CD14-positive monocyte (primary cell): ENCODE data around the gene ZNF688. TPM values are rescaled to one million over a fixed set of nuclear protein-coding genes. Genes with fewer than 3 reads are reported as not detected.
A peak's percentile ranks its signal among the peaks of the same experiment; 100 is the strongest.

Experiments
- DNase-seq, 3 donors: peaks; one replicate each; pipeline ENCODE4 v3.0.0-alpha.2; 2011 to 2022
- H2AFZ ChIP-seq: 2 replicates; pipeline ENCODE4 v1.6.0; 2012; ENCODE audit warnings: mild to moderate bottlenecking, low read depth, low read length, inconsistent platforms; ENCODE audit not compliant: insufficient read depth, poor library complexity, severe bottlenecking
- H3K27ac ChIP-seq, 2 donors: 1 replicate in 1 of 2; 2 replicates in 1 of 2; pipeline ENCODE4 v1.5.1; 2012 to 2013; ENCODE audit warnings: low read length in 2 of 2, control low read depth in 1 of 2, inconsistent platforms in 1 of 2, low read depth in 1 of 2, mild to moderate bottlenecking in 1 of 2
- H3K27me3 ChIP-seq, 2 donors: one replicate each; pipeline versions ENCODE4 v1.6.0 to v1.6.1; 2011 to 2013; ENCODE audit warnings: low read length in 2 of 2; ENCODE audit not compliant: control insufficient read depth in 2 of 2, insufficient read depth in 2 of 2
- H3K36me3 ChIP-seq, 2 donors: replicated peaks in 1 of 2; 1 replicate in 1 of 2; 2 replicates in 1 of 2; pipeline versions ENCODE4 v1.5.1 to v1.6.1; 2012 to 2013; ENCODE audit warnings: low read length in 2 of 2, control low read depth in 1 of 2, inconsistent platforms in 1 of 2, mild to moderate bottlenecking in 1 of 2; ENCODE audit not compliant: insufficient read depth in 2 of 2, control insufficient read depth in 1 of 2
- H3K4me1 ChIP-seq, 2 donors: 1 replicate in 1 of 2; 2 replicates in 1 of 2; pipeline versions ENCODE4 v1.5.1 to v1.6.1; 2012 to 2013; ENCODE audit warnings: low read length in 2 of 2, control low read depth in 1 of 2, inconsistent platforms in 1 of 2, mild to moderate bottlenecking in 1 of 2, moderate library complexity in 1 of 2; ENCODE audit not compliant: insufficient read depth in 2 of 2, control insufficient read depth in 1 of 2
- H3K4me2 ChIP-seq: replicated peaks from 2 replicates; pipeline ENCODE3; 2012; ENCODE audit warnings: low read length, moderate library complexity, mild to moderate bottlenecking; ENCODE audit not compliant: poor library complexity, severe bottlenecking; ENCODE audit errors: extremely low read depth
- H3K4me3 ChIP-seq, 3 experiments: fragments of 200-600 bp in 1 of 3; sonication (generic) in 1 of 3; replicated peaks in 1 of 3; 1 replicate in 2 of 3; 2 replicates in 1 of 3; pipeline ENCODE4 v1.5.1; 2011 to 2013; ENCODE audit warnings: low read length in 3 of 3, mild to moderate bottlenecking in 3 of 3, control low read depth in 2 of 3, low read depth in 2 of 3, inconsistent platforms in 1 of 3, moderate library complexity in 1 of 3
- H3K79me2 ChIP-seq: 2 replicates; pipeline ENCODE4 v1.6.0; 2012; ENCODE audit warnings: mild to moderate bottlenecking, control low read depth, inconsistent platforms, low read length, moderate library complexity; ENCODE audit not compliant: insufficient read depth
- H3K9ac ChIP-seq: 2 replicates; pipeline ENCODE4 v1.6.0; 2017; ENCODE audit warnings: low read length, mild to moderate bottlenecking; ENCODE audit not compliant: insufficient read depth, poor library complexity, severe bottlenecking
- H3K9me3 ChIP-seq, 2 donors: replicated peaks in 1 of 2; 1 replicate in 1 of 2; 2 replicates in 1 of 2; pipeline versions ENCODE4 v1.5.1 to v1.6.1; 2012 to 2013; ENCODE audit warnings: low read length in 2 of 2, control low read depth in 1 of 2; ENCODE audit not compliant: control insufficient read depth in 1 of 2, insufficient read depth in 1 of 2
- H4K20me1 ChIP-seq: 2 replicates; pipeline ENCODE4 v1.6.0; 2012; ENCODE audit warnings: mild to moderate bottlenecking, low read length, control low read depth, moderate library complexity; ENCODE audit not compliant: insufficient read depth
- H3K27ac Mint-ChIP-seq, 7 donors: one replicate each; pipeline ENCODE4 v1.8.0; 2020; ENCODE audit warnings: mild to moderate bottlenecking in 7 of 7, mixed read lengths in 7 of 7, moderate library complexity in 6 of 7, inconsistent platforms in 2 of 7
- H3K27me3 Mint-ChIP-seq, 3 donors: one replicate each; pipeline ENCODE4 v1.8.0; 2021 to 2022; ENCODE audit warnings: low read depth in 3 of 3, mild to moderate bottlenecking in 3 of 3, mixed read lengths in 3 of 3, moderate library complexity in 3 of 3, inconsistent platforms in 1 of 3
- H3K36me3 Mint-ChIP-seq, 2 donors: one replicate each; pipeline ENCODE4 v1.8.0; 2020; ENCODE audit warnings: mixed read lengths in 2 of 2, inconsistent platforms in 1 of 2, mild to moderate bottlenecking in 1 of 2
- H3K4me1 Mint-ChIP-seq: one replicate; pipeline ENCODE4 v1.8.0; 2020; ENCODE audit warnings: mild to moderate bottlenecking, mixed read lengths
- H3K4me3 Mint-ChIP-seq, 2 donors: one replicate each; pipeline ENCODE4 v1.8.0; 2020; ENCODE audit warnings: mild to moderate bottlenecking in 2 of 2, mixed read lengths in 2 of 2, moderate library complexity in 1 of 2
- H3K9me3 Mint-ChIP-seq, 7 donors: one replicate each; pipeline ENCODE4 v1.8.0; 2020 to 2022; ENCODE audit warnings: mixed read lengths in 7 of 7, mild to moderate bottlenecking in 6 of 7, moderate library complexity in 6 of 7, inconsistent platforms in 2 of 7
- WGBS: methylation state at CpG from one replicate; pipeline ENCODE4 v1.1.5; 2013; ENCODE audit warnings: missing lambda C conversion rate; ENCODE audit not compliant: insufficient coverage; 5-methylcytosine and 5-hydroxymethylcytosine counted together
- intact Hi-C, 2 donors: fragments of 100-400 bp; cut with micrococcal nuclease; formaldehyde crosslinking; loops; one replicate each; pipeline versions ENCODE4 v1.15.0 to v1.15.1; 2023
- polyA plus RNA-seq, 3 donors: library from polyadenylated mRNA; depleted of rRNA in 1 of 3; unstranded in 2 of 3; stranded (reverse) in 1 of 3; fragments of 300-500 nt in 2 of 3; fragments of >200 nt in 1 of 3; fragmentation: Illumina TruSeq in 2 of 3; gene quantifications; 1 replicate in 2 of 3; 2 replicates in 1 of 3; pipeline ENCODE4 v1.2.3, GENCODE V29; 2012 to 2021
- TF ChIP-seq, protein P1 (sequence below): fragments of 200-600 bp; IDR thresholded peaks from one replicate; pipeline ENCODE4 v1.8.0; 2022; ENCODE audit warnings: antibody characterized with exemption, mild to moderate bottlenecking

Gene ZNF688
- polyA plus RNA-seq, 3 donors: 10.3 to 24.1 (median 18.9) TPM

DNA sequence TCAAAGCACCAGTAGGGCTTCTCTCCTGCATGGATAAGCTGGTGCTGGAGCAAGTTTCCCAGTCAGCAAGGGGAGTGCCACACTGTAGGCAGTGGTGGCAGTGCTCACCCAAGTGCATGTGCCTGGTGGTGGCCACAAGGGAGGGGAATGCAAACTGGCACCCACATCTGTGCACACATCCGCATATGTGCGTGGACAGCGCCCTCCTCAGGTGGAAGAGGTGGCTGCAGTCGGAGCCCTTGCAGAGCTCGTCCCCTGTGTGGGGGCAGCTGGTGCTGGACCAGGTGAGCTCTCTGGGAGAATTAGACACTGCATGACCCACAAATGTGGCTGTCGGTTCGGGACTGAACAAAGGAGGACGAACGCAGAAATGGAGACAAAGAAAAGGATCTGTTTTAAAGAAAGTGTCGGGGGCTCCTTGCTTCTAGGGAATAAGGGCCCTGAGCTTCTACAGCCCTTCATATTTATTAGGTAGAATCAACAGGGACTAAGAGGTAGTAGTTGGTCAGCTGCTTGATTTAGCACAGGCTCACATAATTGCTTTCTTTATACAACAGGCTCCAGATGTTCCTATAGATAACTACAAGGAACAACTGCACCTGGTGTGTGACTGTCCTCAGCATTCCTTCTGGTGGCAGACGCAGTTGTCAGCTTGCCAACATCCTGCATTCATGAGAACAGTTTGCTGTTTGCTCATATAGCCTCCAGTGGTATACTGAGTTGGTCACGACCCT, 44.0 kb upstream of the ZNF688 start:
- no peak overlapping the region for H3K27ac ChIP-seq
- H3K9me3 Mint-ChIP-seq: peaks cover 0 to 9% (median 0%) of the 10 kb centered on the region in 7 donors
- no peaks in the 10 kb centered on the region for H3K9me3 ChIP-seq
- peak; percentile 67 to 74 (median 68) for DNase-seq
- TF ChIP-seq, protein P1, sequence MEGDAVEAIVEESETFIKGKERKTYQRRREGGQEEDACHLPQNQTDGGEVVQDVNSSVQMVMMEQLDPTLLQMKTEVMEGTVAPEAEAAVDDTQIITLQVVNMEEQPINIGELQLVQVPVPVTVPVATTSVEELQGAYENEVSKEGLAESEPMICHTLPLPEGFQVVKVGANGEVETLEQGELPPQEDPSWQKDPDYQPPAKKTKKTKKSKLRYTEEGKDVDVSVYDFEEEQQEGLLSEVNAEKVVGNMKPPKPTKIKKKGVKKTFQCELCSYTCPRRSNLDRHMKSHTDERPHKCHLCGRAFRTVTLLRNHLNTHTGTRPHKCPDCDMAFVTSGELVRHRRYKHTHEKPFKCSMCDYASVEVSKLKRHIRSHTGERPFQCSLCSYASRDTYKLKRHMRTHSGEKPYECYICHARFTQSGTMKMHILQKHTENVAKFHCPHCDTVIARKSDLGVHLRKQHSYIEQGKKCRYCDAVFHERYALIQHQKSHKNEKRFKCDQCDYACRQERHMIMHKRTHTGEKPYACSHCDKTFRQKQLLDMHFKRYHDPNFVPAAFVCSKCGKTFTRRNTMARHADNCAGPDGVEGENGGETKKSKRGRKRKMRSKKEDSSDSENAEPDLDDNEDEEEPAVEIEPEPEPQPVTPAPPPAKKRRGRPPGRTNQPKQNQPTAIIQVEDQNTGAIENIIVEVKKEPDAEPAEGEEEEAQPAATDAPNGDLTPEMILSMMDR: peak; percentile 87
- H3K4me3 ChIP-seq: no peak overlapping the region
- WGBS: 62% methylated on average over 6 of the region's 12 CpGs
- peaks cover 23% of the 10 kb centered on the region for H3K4me1 Mint-ChIP-seq
- H3K4me2 ChIP-seq: no peak overlapping the region
- peak overlapping the region in 1 of 7 donors; percentile 64 for H3K27ac Mint-ChIP-seq
- H3K27me3 Mint-ChIP-seq: no peaks in the 10 kb centered on the region
- no peak overlapping the region for H2AFZ ChIP-seq
- H3K79me2 ChIP-seq: no peaks in the 10 kb centered on the region
- H3K36me3 ChIP-seq: no peaks in the 10 kb centered on the region
- peaks cover 15 to 18% of the 10 kb centered on the region in 2 donors for H3K4me1 ChIP-seq
- H3K27me3 ChIP-seq: no peaks in the 10 kb centered on the region
- intact Hi-C loops: loop anchor here in 1 of 2 donors (10.0 kb wide), 2 partner anchors 61 to 171 kb away; partner anchors contain the start of genes SEPHS2 and ZNF764
- H4K20me1 ChIP-seq: no peaks in the 10 kb centered on the region
- H3K4me3 Mint-ChIP-seq: no peak overlapping the region
- H3K36me3 Mint-ChIP-seq: no peaks in the 10 kb centered on the region
- H3K9ac ChIP-seq: no peak overlapping the region

DNA sequence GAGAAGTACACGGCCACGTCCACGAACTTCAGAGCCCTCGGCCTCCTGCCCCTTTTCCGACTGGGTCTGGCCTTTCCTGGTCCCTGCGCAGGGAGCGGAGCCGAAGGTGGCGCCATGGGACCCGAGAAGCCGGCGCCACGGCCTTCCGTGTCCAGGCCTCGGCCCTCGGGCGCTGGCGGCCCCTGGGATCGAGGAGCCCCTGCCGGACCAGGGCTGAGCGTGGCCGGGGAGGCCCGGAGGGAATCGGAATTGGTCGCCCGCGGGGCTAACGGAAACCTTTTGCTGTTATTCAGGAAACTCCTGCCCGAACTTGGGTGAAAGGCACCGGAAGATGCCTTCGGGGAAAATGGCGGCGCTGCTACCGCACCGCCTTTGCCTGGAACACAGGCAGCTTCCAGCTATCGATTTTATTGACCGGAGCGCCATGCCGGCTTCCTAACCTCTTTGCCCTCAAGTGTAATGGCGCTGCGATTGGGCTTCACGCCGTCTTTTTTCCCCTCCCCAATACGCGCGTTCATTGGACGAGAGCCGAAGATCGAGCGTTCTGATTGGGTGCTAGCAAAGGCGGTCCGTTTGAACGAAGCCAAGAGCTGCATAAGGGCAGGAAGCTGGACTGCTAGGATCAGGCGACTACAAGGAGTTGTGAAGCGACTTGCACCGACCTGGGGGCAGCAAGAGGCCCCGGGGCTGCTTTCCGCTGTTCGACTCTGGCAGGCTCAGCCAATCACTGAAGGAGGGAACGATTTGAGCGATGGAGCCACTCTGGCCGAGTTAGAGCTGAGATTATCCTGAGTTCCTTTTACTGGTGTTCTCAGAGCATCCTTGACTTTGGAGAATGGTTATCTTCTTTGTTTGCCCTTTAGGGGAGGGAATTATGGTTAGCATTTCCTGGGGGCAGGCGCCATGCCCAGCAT, 38.7 kb upstream of the ZNF688 start, which contains the start of gene ZNF689:
Gene ZNF689, minus strand, starts transcription at position 464 of the 914 bp plus-strand sequence. Its CDS starts 348 bp downstream, at position 116.
- H3K79me2 ChIP-seq: peaks cover 41% of the 10 kb centered on the region
- peak; percentile 94 to 95 (median 94) for DNase-seq
- H2AFZ ChIP-seq: peak within 1 kb of the TSS; percentile 97
- peak within 1 kb of the TSS; percentile 95 for H3K9ac ChIP-seq
- WGBS: under 1% methylated on average over 62 of the region's 63 CpGs
- peaks cover 43 to 53% of the 10 kb centered on the region in 2 donors for H3K4me1 ChIP-seq
- Mint-ChIP-seq H3K27me3 (no peaks in the 10 kb centered on the region), H3K4me1 (peaks cover 49% of the 10 kb centered on the region), H3K4me3 (peak within 1 kb of the TSS; percentile 89 to 93), H3K9me3 (peaks cover 0 to 2% (median 0%) of the 10 kb centered on the region in 7 donors), H3K36me3 (peaks cover 12 to 26% of the 10 kb centered on the region in 2 donors), H3K27ac (peak within 1 kb of the TSS; percentile 62 to 94 (median 91))
- no peaks in the 10 kb centered on the region for H3K27me3 ChIP-seq
- TF ChIP-seq, protein P1: no peak
- H4K20me1 ChIP-seq: no peaks in the 10 kb centered on the region
- no peaks in the 10 kb centered on the region for H3K9me3 ChIP-seq
- peak within 1 kb of the TSS; percentile 73 to 86 (median 80) for H3K4me3 ChIP-seq
- H3K4me2 ChIP-seq: peak within 1 kb of the TSS; percentile 97
- H3K27ac ChIP-seq: peak within 1 kb of the TSS; percentile 67 to 89
- H3K36me3 ChIP-seq: peaks cover 3 to 13% of the 10 kb centered on the region in 2 donors
- intact Hi-C loops: loop anchor here (2.0 to 10.0 kb wide), 4 partner anchors 25 to 165 kb away; partner anchors contain the start of genes ZNF768 (in 2 of the 2), SEPHS2 (in 1 of the 2), ZNF764 (in 1 of the 2) and ZNF785 (in 1 of the 2)
